HG02678 (cell line): Measurements from ENCODE around the gene FGD3.
"Not testable (repeated sequence)": the region's sequence is repeated elsewhere in the genome, so short reads cannot be mapped to it uniquely, and the experiment has no call there.

Source experiments
- ATAC-seq: cut with Tn5 transposase; IDR thresholded peaks from one replicate; pipeline ENCODE4 v1.9.1; 2021; ENCODE audit warnings: mild to moderate bottlenecking, moderate library complexity; ENCODE audit not compliant: unreplicated experiment

Gene FGD3

GRCh38 chr9:92976431-92976830 lies 29.1 kb downstream of the FGD3 start:
- ATAC-seq = no peak

DNA sequence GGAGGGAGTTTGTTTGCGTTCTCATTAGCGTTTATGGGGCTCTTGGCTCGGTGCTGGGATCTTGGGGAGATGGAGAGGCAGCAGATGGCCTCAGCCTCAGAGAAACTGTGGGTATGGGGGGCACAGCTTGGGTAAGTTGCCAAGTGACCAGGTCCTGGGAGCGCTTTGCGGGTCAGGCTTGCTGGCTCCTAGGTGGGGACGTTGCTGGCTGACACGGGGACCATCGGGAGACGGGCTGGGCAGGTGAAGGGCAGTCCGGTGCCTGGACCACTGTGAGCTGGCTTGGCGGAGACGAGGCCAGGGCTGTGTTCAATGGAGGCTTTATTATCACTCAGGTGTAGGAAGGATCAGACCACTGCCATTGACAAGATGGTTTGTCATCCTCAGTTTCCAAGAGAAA lies 30.0 kb downstream of the FGD3 start:
- ATAC-seq = no peak

DNA sequence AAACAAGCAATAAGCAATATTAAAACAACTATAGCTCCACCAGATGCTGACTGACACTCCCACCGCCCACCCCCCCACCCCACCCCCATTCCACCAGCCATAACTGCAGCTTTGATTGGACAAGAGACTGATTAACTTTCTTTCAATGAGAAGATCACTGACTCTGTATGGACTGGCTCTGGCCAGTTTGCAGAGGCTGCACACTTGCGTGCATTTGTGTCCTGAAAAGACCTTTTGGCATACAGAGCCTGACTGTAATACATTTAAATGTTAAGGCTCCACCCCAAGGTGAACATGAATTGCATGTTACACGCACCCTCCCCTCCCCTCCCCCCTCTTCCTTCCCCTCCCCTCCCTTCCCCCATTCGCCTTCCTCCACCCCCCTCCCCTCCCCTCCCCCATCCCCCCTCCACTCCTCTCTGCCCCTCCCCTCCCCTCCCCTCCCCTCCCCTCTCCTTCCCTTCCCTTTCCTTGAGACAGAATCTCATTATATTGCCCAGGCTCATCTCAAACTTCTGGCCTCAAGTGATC lies 31.1 kb downstream of the FGD3 start:
- no peak for ATAC-seq

GRCh38 chr9:92979283-92980056 lies 32.1 kb downstream of the FGD3 start:
- no peak for ATAC-seq

- no peak for ATAC-seq
Observed at GRCh38 chr9:92980085-92980745, 32.9 kb downstream of the FGD3 start.

GRCh38 chr9:92982130-92982529 lies 34.8 kb downstream of the FGD3 start:
- no peak for ATAC-seq

DNA sequence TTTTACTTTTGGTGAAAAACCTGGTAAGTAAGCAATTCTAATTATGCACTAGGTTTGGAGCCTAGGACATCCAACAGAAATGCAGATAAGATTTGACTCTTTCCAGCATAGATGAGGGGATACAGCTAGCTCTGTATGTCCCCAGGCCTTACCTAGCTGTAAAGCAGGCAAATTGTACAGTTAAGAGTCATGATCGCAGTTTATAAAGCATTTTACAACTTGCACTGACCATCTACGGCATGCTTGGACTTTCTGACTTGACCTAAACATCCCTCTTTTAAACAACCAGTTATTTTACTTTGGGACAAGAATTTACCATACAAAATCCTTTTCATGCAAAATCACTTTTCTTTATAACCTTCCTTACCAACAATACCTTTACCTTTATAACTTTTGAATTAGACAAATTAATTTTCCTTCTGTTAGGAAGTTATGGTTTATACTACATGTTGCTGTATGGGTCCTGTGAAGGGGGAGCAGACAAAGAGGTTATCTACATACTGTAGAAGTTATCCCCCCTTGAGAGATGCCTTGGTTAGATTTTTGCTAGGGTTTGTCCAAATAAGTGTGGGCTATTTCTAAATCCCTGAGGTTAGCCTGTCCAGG lies 36.8 kb downstream of the FGD3 start:
- ATAC-seq = no peak

DNA sequence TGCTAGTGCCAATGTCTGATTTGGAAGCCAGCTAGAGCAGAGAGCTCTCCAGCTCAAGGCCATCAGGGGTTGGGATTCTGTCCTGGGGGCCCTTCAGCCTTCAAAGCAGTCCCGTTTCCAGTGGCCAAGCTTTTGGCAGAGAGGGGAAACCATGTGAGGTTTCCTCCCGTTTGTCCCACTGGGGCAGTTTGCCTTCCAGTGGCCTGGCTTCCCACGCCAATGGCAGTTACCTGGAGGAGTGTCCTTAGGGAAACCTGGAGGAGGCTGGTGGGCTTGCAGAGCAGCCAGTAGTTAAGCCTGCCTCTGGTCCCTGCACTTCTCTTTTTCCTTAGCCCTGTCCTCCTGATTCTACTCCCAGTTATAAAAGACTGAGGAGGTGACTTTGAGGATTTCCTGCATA lies 37.7 kb downstream of the FGD3 start:
- ATAC-seq = no peak

- ATAC-seq = no peak
Observed at GRCh38 chr9:92986176-92987119, 39.1 kb downstream of the FGD3 start.

GRCh38 chr9:92988215-92988768 lies 41.0 kb downstream of the FGD3 start:
- ATAC-seq = no peak

DNA sequence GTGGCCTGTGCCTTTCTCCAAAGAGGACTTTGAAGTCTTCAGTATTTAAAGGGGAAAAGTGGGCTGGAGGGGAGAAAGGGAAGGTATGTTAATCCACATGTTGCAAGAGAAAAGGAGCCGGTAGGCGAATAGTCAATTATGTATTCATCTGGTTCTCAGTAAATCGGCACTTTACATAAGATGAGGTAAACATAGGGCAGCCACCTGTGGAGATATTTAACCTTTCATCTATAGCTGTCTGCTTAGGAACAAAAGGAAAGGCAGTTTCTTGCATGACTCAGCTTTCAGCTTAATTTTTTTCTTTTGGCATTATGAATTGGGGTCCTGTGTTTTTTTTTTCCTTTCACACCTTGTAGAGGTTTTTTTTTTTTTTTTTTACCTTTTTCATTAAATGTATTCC lies 42.2 kb downstream of the FGD3 start:
- ATAC-seq = no peak

- ATAC-seq = no peak
Observed at GRCh38 chr9:92990461-92990860, 43.1 kb downstream of the FGD3 start.

- ATAC-seq = no peak
Observed at GRCh38 chr9:92992549-92992948, 45.2 kb downstream of the FGD3 start.

DNA sequence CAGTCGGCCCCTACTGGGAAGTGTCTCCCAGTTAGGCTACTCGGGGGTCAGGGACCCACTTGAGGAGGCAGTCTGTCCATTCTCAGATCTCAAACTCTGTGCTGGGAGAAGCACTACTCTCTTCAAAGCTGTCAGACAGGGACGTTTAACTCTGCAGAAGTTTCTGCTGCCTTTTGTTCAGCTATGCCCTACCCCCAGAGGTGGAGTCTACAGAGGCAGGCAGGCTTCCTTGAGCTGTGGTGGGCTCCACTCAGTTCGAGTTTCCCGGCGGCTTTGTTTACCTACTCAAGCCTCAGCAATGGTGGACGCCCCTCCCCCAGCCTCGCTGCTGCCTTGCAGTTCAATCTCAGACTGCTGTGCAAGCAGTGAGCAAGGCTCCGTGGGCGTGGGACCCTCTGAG lies 51.5 kb downstream of the FGD3 start:
- not testable (repeated sequence) for ATAC-seq

DNA sequence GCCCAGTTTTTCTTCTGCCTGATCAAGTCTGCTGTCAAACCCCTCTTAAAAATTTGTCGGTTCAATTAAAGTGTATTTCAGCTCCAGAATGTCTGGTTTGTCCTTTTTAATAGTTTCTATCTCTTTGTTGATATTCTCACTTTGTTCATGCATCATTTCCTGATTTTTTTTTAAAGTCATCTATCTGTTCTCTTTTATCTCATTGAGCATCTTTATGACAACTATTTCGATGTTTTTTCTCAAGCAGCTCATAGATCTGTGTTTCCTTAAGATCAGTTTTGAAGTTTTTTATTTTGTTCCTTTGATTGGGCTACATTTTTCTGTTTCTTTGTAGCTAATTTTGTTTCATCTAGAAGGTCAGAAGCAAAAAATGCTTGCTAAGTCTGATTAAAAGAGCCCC lies 53.7 kb downstream of the FGD3 start:
- ATAC-seq = no peak

DNA sequence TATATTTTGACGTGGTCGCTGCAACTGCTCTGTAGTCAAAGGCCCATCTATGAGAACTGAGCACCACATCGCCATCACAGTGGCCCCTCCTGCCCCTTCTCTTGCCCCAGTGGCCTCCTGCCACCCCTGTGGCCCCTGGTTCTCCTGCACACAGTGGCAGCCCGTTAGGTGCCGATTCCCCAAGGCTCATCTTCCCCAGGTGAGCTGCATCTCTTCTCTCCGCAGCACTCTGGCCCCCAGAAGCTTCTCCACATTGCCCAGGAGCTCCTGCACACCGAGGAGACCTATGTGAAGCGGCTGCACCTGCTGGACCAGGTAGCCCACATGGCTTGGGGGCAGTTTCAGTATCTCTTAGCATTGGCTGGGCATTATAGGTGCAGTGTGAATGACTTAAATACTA lies 55.4 kb downstream of the FGD3 start:
- no peak for ATAC-seq

GRCh38 chr9:93003552-93004407 lies 56.5 kb downstream of the FGD3 start:
- ATAC-seq = no peak

- ATAC-seq = no peak
Observed at GRCh38 chr9:93004561-93004960, 57.2 kb downstream of the FGD3 start.

DNA sequence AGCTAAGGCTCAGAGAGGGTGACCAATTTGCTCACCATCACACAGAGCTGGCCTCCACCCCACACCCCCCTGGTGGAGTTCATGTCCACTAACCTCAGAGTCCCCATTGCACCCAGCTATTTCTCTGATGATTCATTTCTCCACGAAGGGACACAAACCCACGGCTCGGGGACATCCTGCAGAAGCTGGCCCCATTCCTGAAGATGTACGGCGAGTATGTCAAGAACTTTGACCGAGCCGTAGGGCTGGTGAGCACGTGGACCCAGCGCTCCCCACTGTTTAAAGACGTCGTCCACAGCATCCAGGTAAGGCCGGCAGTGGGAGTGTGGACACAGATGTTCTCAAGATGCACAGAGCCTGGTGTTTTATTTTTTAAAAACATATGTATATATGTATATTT lies 58.6 kb downstream of the FGD3 start:
- ATAC-seq = no peak
